ENCODE measurements around the gene FKBP11. TPM values are rescaled to one million over a fixed set of nuclear protein-coding genes. Genes with fewer than 3 reads are reported as not detected.
"Not testable (repeated sequence)": the region's sequence is repeated elsewhere in the genome, so short reads cannot be mapped to it uniquely, and the experiment has no call there.

Gene FKBP11
- total RNA-seq, 6 experiments from 2014 or later: 34.9 to 59.5 (median 52.5) TPM

DNA sequence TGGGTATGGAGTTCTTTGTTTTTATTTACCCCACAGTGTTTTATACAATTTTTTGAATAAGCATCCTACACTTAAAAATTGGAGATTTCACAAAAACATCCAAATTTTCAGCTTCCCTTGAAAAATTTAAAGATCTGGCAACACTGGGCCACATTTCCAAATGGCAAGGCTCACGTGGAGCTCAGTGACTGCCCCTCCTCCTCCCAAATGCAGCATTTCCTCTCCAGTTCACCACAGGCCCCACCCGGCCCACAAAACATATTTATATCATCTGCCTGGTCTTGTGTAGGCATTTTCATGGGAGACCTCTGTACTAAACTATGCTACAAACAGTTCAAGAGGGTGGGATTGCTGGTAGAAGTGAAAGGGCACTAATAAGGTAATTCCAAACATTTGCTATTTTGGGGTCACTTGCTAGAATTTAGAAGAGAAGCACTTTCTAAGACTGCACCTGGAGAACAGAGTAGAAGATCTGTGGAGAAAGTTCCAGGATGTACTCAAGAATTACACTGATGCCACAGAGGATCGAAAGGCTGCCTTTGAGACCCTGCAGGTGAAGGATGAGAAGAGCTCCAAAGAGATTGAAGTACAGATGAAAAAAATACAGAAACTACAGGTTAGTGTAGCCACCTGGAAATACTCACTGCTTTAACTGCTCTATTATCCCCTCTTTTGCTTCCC is 7.3 kb downstream of the FKBP11 start:
- no peaks in the 10 kb centered on the region for H3K36me3 ChIP-seq
- H3K4me3 ChIP-seq: no peak overlapping the region
- intact Hi-C loops (cut with DNase I): no loop called here
- WGBS (ENCODE audit: insufficient coverage, low coverage, low lambda C conversion rate, missing lambda C conversion rate): 52% methylated on average over 3 of the region's 3 CpGs
- no peaks in the 10 kb centered on the region for H3K27me3 ChIP-seq
- DNase-seq (no peak), ATAC-seq (peak in 1 of 4 donors; percentile 22)
- H3K27ac ChIP-seq: no peak overlapping the region
- no peaks in the 10 kb centered on the region for H3K9me3 ChIP-seq
- TF ChIP-seq CTCF (IDR thresholded peaks at IDR 0.05): no peak
- TF ChIP-seq POLR2A (IDR thresholded peaks at IDR 0.05): no peak
- no peaks in the 10 kb centered on the region for H3K4me1 ChIP-seq

GRCh38 chr12:48910196-48910595 is 15.1 kb downstream of the FKBP11 start:
- TF ChIP-seq CTCF (IDR thresholded peaks at IDR 0.05): no peak
- no peak for TF ChIP-seq POLR2A (IDR thresholded peaks at IDR 0.05)
- Histone ChIP-seq H3K9me3 (no peaks in the 10 kb centered on the region), H3K27me3 (no peaks in the 10 kb centered on the region), H3K4me3 (no peak overlapping the region), H3K4me1 (peaks cover 0 to 9% (median 0%) of the 10 kb centered on the region in 4 donors), H3K27ac (no peak overlapping the region), H3K36me3 (no peaks in the 10 kb centered on the region)
- peak in 3 of 4 donors; percentile 25 to 81 (median 71) for ATAC-seq
- intact Hi-C loops (cut with DNase I): no loop called here
- DNase-seq: no peak

- ATAC-seq; H3K27me3 ChIP-seq; H3K4me3 ChIP-seq; H3K36me3 ChIP-seq; DNase-seq; H3K9me3 ChIP-seq; H3K4me1 ChIP-seq; intact Hi-C loops (cut with DNase I); H3K27ac ChIP-seq: not testable (repeated sequence)
- 90% methylated on average over 2 of the region's 11 CpGs for WGBS (ENCODE audit: insufficient coverage, low coverage, low lambda C conversion rate, missing lambda C conversion rate)
Measured at GRCh38 chr12:48909698-48910097, 15.6 kb downstream of the FKBP11 start.

- 44% methylated on average over 3 of the region's 3 CpGs for WGBS (ENCODE audit: insufficient coverage, low coverage, low lambda C conversion rate, missing lambda C conversion rate)
- Histone ChIP-seq H3K4me1 (peaks cover 0 to 13% (median 0%) of the 10 kb centered on the region in 4 donors), H3K27ac (no peak overlapping the region), H3K4me3 (no peak overlapping the region), H3K36me3 (no peaks in the 10 kb centered on the region), H3K9me3 (no peaks in the 10 kb centered on the region), H3K27me3 (no peaks in the 10 kb centered on the region)
- TF ChIP-seq POLR2A (IDR thresholded peaks at IDR 0.05) (no peak), CTCF (IDR thresholded peaks at IDR 0.05) (no peak)
- peak in 2 of 4 donors; percentile 32 to 34 for ATAC-seq
- no peak for DNase-seq
- intact Hi-C loops (cut with DNase I): no loop called here
Measured at GRCh38 chr12:48907245-48907644, 18.0 kb downstream of the FKBP11 start.

DNA sequence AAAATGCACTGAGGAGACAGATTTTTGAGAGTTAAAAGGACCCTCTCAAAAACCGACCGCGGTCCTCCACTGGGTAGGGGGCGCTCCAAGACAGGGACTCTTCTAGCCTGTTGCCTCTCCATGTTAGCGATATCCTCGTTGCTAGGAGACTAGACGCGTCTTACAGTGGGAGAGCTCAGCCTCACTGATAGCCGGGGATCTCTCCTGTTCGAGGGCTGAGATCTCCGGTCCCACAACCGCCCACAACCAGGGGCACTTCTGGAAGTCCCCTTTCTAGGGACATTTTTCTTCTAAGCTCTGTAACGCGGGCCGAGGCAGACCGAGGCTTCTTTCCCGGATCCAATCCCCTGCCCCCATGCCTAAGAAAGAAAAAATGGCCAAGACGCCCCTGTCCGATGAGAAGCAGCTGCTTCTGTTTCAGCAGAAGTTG is 21.3 kb downstream of the FKBP11 start:
- WGBS (ENCODE audit: insufficient coverage, low coverage, low lambda C conversion rate, missing lambda C conversion rate): 4% methylated on average over 19 of the region's 19 CpGs
- intact Hi-C loops (cut with DNase I): no loop called here
- no peak overlapping the region for H3K27ac ChIP-seq

More for the DNA sequence above, 21.3 kb downstream of the FKBP11 start:
- Histone ChIP-seq H3K4me1 (peaks cover 0 to 13% (median 0%) of the 10 kb centered on the region in 4 donors), H3K27me3 (no peaks in the 10 kb centered on the region), H3K36me3 (no peaks in the 10 kb centered on the region), H3K9me3 (no peaks in the 10 kb centered on the region), H3K4me3 (peak overlapping the region; percentile 10 to 44 (median 18))
- TF ChIP-seq POLR2A (IDR thresholded peaks at IDR 0.05) (no peak), CTCF (IDR thresholded peaks at IDR 0.05) (peak; percentile 22 to 74 (median 57))
- peak; percentile 61 to 73 (median 72) for DNase-seq
- peak; percentile 89 to 95 (median 92) for ATAC-seq
